Measurements from ENCODE around the gene PSME2. TPM values are rescaled to one million over a fixed set of nuclear protein-coding genes. Genes with fewer than 3 reads are reported as not detected.

Gene PSME2
- total and polyA plus RNA-seq, 10 of the 15 experiments (the other 5 are each of a cell fraction or from before 2014, with no cell fraction given), result 510 to 3,542 (median 913) TPM

GRCh38 chr14:24172871-24173281, 26.5 kb upstream of the PSME2 start (continued):
- no peak for TF ChIP-seq ZNF384 (IDR thresholded peaks at IDR 0.05; ENCODE audit: borderline replicate concordance, low read depth, low read length)
- peak; percentile 91 for TF ChIP-seq MLLT1 (IDR thresholded peaks at IDR 0.05)
- TF ChIP-seq MTA2 (IDR thresholded peaks at IDR 0.05; ENCODE audit: low read depth), result no peak
- TF ChIP-seq ZBED1 (IDR thresholded peaks at IDR 0.05; ENCODE audit: borderline replicate concordance), result no peak

- WGBS (ENCODE audit: insufficient coverage, insufficient replicate concordance, low lambda C conversion rate, missing lambda C conversion rate), result 35% methylated on average over 28 of the region's 30 CpGs
- no peaks in the 10 kb centered on the region for H3K4me1 ChIP-seq (ENCODE audit: control insufficient read depth, insufficient read depth, low read length)
- BruUV-seq (replicated peaks), result no TSS peak
- ChIA-PET RAD21 (ENCODE audit: unreplicated experiment) (interaction anchor here (1.0 kb wide), 1 partner anchor 11 kb away, joined by 4 read pairs; the partner anchor contains the start of gene IRF9), CTCF (interaction anchor here (1.1 to 2.2 kb wide), 4 partner anchors 43 to 161 kb away, joined by 3 to 6 read pairs (median 3); partner anchors contain the start of genes DHRS1, MDP1 and NOP9), POLR2A (interaction anchor here (1.9 to 2.8 kb wide), 3 partner anchors 12 to 25 kb away, joined by 7 to 11 read pairs (median 8); partner anchors contain the start of genes IPO4, IRF9 and RNF31), SMC1A (ENCODE audit: uncharacterized antibody, unreplicated experiment) (interaction anchor here (0.7 kb wide), 1 partner anchor 64 kb away, joined by 3 read pairs; no protein-coding TSS in a partner anchor)
- no peaks in the 10 kb centered on the region for H3K9me3 ChIP-seq (replicated peaks; ENCODE audit: control insufficient read depth, insufficient read depth, low read length)
- FAIRE-seq (no peak), ATAC-seq (peak; percentile 9; the same call in 1 of the 3 replicates), DNase-seq (ENCODE audit: low read depth, low spot score) (no peak)
- H4K20me1 ChIP-seq (ENCODE audit: control insufficient read depth, insufficient read depth), result no peaks in the 10 kb centered on the region
- H3K4me3 ChIP-seq, result peak overlapping the region; percentile 62
- peak overlapping the region; percentile 69 for H3K9ac ChIP-seq (ENCODE audit: control insufficient read depth, insufficient read depth, low read length)
- peaks cover 6% of the 10 kb centered on the region for H3K79me2 ChIP-seq (ENCODE audit: control insufficient read depth, insufficient read depth, low read length)
- peaks cover 2 to 11% of the 10 kb centered on the region in 2 experiments; a peak in 3 of 4 replicates for H3K36me3 ChIP-seq (ENCODE audit: control insufficient read depth in 2 of 2, insufficient read depth in 2 of 2, low read length in 1 of 2)
- in situ Hi-C loops (cut with MboI), result no loop called here
- H3K27ac ChIP-seq (ENCODE audit: control insufficient read depth, insufficient read depth), result peak overlapping the region; percentile 68
- intact Hi-C loops (cut with micrococcal nuclease; ENCODE audit: unreplicated experiment), result no loop called here
- peak overlapping the region; percentile 68 for H3K4me2 ChIP-seq (ENCODE audit: control insufficient read depth, insufficient read depth)
- H3K27me3 ChIP-seq (replicated peaks in 1 of 2; ENCODE audit: control insufficient read depth in 2 of 2, insufficient read depth in 2 of 2, low read length in 1 of 2), result no peaks in the 10 kb centered on the region
- no peak overlapping the region; the same call in 1 of the 2 replicates for H2AFZ ChIP-seq (ENCODE audit: control insufficient read depth, low read depth, low read length)
- no peak for TF ChIP-seq DPF2 (IDR thresholded peaks at IDR 0.05)
- no peak for TF ChIP-seq CREB1 (IDR thresholded peaks at IDR 0.05; ENCODE audit: low read depth)
- no peak for TF ChIP-seq NR2C2 (IDR thresholded peaks at IDR 0.05; ENCODE audit: borderline replicate concordance, control insufficient read depth, insufficient read length, low read depth)
- no peak for TF ChIP-seq MTA3 (IDR thresholded peaks at IDR 0.05; ENCODE audit: borderline replicate concordance, low read length)
- TF ChIP-seq, protein P1, sequence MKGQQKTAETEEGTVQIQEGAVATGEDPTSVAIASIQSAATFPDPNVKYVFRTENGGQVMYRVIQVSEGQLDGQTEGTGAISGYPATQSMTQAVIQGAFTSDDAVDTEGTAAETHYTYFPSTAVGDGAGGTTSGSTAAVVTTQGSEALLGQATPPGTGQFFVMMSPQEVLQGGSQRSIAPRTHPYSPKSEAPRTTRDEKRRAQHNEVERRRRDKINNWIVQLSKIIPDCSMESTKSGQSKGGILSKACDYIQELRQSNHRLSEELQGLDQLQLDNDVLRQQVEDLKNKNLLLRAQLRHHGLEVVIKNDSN (IDR thresholded peaks at IDR 0.05; ENCODE audit: borderline replicate concordance, extremely low read length, insufficient read depth, low read depth, low read length), result peak; percentile 61
- TF ChIP-seq, protein P2, sequence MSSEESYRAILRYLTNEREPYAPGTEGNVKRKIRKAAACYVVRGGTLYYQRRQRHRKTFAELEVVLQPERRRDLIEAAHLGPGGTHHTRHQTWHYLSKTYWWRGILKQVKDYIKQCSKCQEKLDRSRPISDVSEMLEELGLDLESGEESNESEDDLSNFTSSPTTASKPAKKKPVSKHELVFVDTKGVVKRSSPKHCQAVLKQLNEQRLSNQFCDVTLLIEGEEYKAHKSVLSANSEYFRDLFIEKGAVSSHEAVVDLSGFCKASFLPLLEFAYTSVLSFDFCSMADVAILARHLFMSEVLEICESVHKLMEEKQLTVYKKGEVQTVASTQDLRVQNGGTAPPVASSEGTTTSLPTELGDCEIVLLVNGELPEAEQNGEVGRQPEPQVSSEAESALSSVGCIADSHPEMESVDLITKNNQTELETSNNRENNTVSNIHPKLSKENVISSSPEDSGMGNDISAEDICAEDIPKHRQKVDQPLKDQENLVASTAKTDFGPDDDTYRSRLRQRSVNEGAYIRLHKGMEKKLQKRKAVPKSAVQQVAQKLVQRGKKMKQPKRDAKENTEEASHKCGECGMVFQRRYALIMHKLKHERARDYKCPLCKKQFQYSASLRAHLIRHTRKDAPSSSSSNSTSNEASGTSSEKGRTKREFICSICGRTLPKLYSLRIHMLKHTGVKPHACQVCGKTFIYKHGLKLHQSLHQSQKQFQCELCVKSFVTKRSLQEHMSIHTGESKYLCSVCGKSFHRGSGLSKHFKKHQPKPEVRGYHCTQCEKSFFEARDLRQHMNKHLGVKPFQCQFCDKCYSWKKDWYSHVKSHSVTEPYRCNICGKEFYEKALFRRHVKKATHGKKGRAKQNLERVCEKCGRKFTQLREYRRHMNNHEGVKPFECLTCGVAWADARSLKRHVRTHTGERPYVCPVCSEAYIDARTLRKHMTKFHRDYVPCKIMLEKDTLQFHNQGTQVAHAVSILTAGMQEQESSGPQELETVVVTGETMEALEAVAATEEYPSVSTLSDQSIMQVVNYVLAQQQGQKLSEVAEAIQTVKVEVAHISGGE (CRISPR knock-in tag; IDR thresholded peaks at IDR 0.05), result no peak
- no peak for TF ChIP-seq HCFC1 (IDR thresholded peaks at IDR 0.05; ENCODE audit: low read length)
- no peak for TF ChIP-seq RAD51 (IDR thresholded peaks at IDR 0.05)
- TF ChIP-seq NKRF (conservative IDR thresholded peaks at IDR 0.05), result no peak
- no peak; the same call in 1 of the 2 replicates for TF ChIP-seq POLR2AphosphoS5 (IDR thresholded peaks at IDR 0.05; ENCODE audit: low read length)
These were observed 26.0 kb upstream of the PSME2 start for GRCh38 chr14:24172261-24172860.
